ENCODE data around the gene RSPH9. TPM values are rescaled to one million over a fixed set of nuclear protein-coding genes. Genes with fewer than 3 reads are reported as not detected.

RSPH9 gene
- total and polyA plus RNA-seq, 4 donors: 1.6 to 7.1 (median 5.6) TPM

DNA sequence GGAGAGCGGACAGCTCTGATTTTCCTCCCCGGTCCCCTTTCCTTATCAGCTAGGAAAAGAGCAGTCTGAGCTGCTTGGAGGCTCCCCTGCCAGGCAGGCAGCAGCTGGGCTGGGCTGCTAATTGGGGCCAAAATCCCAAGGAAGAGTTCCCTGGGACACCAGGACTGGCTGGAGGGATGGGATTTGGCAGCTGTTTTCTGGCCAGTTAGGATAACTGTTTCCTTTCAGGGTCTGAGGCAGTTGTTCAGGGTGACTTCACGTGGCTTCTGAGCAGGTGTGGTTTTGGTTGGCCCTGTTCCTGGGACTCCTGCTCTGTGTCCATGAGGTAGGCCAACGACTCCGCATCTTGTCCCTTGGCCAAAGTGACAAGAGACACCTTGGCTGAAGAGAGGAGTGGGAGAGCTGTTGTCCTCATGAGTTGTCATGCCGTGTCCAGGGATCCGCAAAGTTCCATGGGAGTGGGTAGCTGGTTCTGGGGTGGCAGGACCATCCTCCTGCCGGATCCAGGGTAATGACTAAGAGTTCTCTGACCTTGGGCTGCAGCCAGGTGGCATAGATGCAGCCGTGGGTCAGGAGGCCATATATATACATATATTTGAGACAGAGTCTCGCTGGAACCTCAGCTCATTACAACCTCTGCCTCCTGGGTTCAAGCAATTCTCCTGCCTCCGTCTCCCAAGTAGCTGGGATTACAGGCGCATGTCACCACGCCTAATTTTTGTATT is 21.5 kb downstream of the RSPH9 start:
- H3K9me3 ChIP-seq (ENCODE audit: control insufficient read depth, insufficient read depth, low read length): no peaks in the 10 kb centered on the region
- DNase-seq (ENCODE audit: low read depth in 4 of 6, low spot score in 6 of 6): no peak
- H3K4me3 ChIP-seq (ENCODE audit: low read depth, low read length): no peak overlapping the region
- 81% methylated on average over 7 of the region's 13 CpGs for WGBS (ENCODE audit: insufficient coverage)
- H3K36me3 ChIP-seq (ENCODE audit: control insufficient read depth, insufficient read depth, low read length): peaks cover 24% of the 10 kb centered on the region
- peaks cover 40% of the 10 kb centered on the region for H3K4me1 ChIP-seq (ENCODE audit: control insufficient read depth, insufficient read depth, low read length)
- no peaks in the 10 kb centered on the region for H3K27me3 ChIP-seq (ENCODE audit: control insufficient read depth, insufficient read depth, low read length)
- H3K27ac ChIP-seq (ENCODE audit: low read depth, low read length): no peak overlapping the region

DNA sequence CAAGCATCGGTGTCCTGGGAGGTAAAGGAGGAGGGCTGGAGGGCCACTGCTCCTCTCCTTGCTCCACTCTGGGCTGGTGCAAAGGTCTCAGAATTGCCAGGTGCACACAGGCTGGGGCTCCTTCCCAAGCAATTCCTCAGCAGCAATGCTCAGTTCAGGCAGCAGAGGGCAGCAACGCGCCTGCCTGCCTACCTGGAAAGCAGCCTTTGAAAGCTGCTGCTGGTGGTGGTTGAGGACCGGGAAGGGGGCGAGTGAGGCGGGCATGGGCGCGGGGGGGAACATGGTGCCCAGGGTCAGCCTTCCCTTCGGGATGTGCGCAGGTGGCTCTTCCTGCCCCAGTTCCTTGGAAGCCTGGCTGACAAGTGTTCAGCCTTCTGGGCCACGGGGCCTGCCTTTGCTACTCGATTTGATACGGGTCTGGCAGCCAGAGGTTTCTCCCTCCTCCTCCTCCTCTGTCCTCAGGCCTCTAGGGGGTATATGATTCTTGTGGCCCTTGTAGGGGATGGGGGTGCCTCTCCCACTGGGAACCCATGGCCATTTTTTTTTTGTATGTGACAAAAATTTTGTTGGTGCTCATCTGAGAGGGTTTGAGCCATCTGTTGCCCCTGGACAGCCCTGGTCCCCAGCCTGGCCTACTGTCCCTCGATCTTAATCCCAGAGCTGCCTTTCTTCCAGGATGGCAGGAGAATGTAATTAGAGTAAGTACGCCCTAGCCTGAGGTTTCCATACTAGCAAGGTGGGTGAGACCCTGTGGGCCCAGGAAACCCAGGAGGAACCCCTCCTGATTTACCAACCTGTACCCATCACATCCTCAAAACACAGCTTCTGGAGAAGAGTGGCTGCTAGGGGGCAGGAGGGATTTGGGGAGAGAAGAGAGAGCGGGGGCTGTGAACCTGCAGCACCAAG is 22.7 kb downstream of the RSPH9 start:
- Histone ChIP-seq H3K4me1 (ENCODE audit: control insufficient read depth, insufficient read depth, low read length) (peaks cover 47% of the 10 kb centered on the region), H3K9me3 (ENCODE audit: control insufficient read depth, insufficient read depth, low read length) (no peaks in the 10 kb centered on the region), H3K27me3 (ENCODE audit: control insufficient read depth, insufficient read depth, low read length) (no peaks in the 10 kb centered on the region), H3K27ac (ENCODE audit: low read depth, low read length) (peak overlapping the region; percentile 30), H3K4me3 (ENCODE audit: low read depth, low read length) (no peak overlapping the region), H3K36me3 (ENCODE audit: control insufficient read depth, insufficient read depth, low read length) (peaks cover 35% of the 10 kb centered on the region)
- WGBS (ENCODE audit: insufficient coverage): 5% methylated on average over 11 of the region's 16 CpGs
- peak in 4 of 6 donors; percentile 75 to 95 (median 86) for DNase-seq (ENCODE audit: low read depth in 4 of 6, low spot score in 6 of 6)

DNA sequence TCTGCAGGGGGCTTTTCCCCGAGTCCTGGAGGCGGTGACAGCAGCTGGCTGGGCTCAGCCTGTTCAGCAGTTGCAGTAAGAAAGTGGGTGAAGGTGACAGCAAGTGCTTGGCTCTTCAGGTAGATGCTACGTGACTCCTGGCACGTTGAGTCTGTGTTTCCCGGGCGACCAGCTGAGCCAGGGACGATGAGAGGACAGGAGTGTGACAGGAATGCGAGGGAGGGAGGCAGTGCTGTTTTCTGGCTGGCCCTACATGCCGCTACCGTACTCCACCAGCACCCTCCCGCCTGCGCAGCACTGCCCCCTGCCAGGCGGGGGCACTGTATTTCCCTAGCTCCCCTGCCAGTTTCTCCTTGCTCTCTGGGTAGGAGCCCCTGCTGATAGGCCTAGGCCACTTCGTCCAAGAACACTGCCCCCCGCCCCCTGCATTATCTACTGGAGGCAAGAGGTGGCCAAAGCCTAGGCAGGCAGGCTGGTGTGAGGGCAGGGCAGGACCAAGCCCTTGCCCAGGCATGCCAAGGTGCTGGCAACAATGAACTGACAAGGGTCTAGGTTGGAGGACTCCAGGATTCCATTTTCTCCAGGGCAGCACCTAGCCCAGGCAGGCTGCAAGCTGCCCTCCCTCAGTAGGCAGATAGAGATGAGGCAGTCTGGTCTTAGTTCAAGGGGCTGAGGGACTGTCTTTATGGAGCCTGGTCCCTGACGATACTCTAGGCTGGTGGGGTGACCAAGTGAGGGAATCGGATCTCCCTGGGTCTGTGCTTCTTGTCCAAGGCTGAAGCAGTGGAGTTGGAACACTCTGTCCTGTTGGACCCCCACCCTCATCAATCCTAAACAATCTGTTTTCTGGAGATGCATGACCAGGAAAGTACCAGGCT is 23.6 kb downstream of the RSPH9 start:
- Histone ChIP-seq H3K9me3 (ENCODE audit: control insufficient read depth, insufficient read depth, low read length) (no peaks in the 10 kb centered on the region), H3K27me3 (ENCODE audit: control insufficient read depth, insufficient read depth, low read length) (no peaks in the 10 kb centered on the region), H3K27ac (ENCODE audit: low read depth, low read length) (no peak overlapping the region), H3K4me3 (ENCODE audit: low read depth, low read length) (no peak overlapping the region), H3K4me1 (ENCODE audit: control insufficient read depth, insufficient read depth, low read length) (peaks cover 56% of the 10 kb centered on the region), H3K36me3 (ENCODE audit: control insufficient read depth, insufficient read depth, low read length) (peaks cover 44% of the 10 kb centered on the region)
- 11% methylated on average over 17 of the region's 17 CpGs for WGBS (ENCODE audit: insufficient coverage)
- DNase-seq (ENCODE audit: low read depth in 4 of 6, low spot score in 6 of 6): peak in 2 of 6 donors; percentile 57 to 88

DNA sequence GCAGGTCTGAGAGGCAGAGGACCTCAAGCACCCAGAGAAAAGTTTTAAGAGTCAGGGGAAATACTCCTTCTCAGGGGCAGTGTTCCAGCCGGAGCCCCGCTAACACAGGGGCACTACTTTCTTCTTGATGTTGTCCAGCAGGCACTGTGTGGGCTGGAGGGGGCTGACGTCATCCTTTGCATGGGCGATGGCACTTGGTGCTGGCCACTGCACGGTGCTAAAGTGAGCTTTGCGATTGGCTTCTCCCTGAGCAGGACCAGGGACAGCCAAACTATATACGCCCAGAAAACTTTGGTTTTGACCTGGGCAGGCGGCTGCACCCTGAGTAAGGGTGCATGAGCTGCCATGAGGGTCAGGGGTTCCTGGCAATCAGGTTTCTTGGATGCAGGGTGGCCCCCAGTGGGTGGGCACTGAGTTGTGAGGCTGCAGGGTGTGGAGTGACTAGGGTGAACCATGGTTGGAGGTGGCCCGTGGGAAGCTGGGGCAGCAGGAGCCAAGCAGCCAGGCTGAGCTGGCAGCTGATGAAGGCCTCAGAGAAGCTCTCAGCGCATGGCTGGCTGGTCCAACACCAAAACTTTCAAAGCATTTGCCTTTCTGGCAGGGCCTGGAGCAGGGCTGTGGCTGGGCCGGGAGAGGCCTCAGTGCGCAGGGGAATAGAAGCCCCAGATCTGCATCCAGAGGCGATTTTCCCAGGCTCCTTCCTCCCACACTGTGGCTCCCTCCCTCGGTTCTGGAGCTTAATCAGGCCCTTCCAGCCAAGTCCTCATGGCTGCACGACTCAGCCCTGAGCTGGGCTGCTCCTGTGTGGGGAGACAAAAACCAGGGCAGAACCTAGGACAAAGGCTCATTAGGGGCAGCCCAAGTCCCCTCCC is 24.4 kb downstream of the RSPH9 start:
- Histone ChIP-seq H3K4me3 (ENCODE audit: low read depth, low read length) (no peak overlapping the region), H3K4me1 (ENCODE audit: control insufficient read depth, insufficient read depth, low read length) (peaks cover 63% of the 10 kb centered on the region), H3K36me3 (ENCODE audit: control insufficient read depth, insufficient read depth, low read length) (peaks cover 52% of the 10 kb centered on the region), H3K27ac (ENCODE audit: low read depth, low read length) (peak overlapping the region; percentile 52), H3K9me3 (ENCODE audit: control insufficient read depth, insufficient read depth, low read length) (no peaks in the 10 kb centered on the region), H3K27me3 (ENCODE audit: control insufficient read depth, insufficient read depth, low read length) (no peaks in the 10 kb centered on the region)
- 60% methylated on average over 15 of the region's 15 CpGs for WGBS (ENCODE audit: insufficient coverage)
- peak in 1 of 6 donors; percentile 61 for DNase-seq (ENCODE audit: low read depth in 4 of 6, low spot score in 6 of 6)

DNA sequence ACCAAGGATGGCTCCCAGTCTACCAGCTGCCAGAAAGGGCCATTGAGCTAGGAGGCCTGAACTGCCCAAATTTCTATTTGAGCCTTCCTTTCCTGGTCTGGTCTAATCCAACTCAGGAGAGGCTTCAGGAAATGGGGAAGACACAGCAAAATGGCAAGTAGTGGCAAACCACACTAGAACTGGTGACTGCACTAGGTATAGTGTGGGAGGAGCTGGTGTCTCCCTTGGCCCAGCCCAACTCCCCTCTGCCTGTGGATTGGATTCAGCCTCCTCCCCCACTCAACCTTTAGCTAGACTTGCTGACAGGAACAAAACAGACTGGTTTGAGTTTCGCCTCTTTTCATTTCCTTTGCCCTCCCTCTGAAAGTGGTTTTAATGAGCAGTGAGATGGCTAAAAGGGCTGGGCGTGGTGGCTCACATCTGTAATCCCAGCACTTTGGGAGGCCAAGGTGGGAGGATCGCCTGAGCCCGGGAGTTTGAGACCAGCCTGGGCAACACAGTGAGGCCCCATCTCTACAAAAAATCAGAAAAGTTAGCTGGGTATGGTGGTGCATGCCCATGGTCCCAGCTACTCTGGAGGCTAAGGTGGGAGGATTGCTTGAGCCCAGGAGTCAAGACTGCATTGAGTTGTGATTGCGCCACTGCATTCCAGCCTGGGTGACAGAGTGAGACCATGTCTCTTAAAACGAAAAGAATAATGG is 25.2 kb downstream of the RSPH9 start:
- Histone ChIP-seq H3K9me3 (ENCODE audit: control insufficient read depth, insufficient read depth, low read length) (no peaks in the 10 kb centered on the region), H3K27ac (ENCODE audit: low read depth, low read length) (peak overlapping the region; percentile 52), H3K27me3 (ENCODE audit: control insufficient read depth, insufficient read depth, low read length) (no peaks in the 10 kb centered on the region), H3K4me3 (ENCODE audit: low read depth, low read length) (no peak overlapping the region), H3K4me1 (ENCODE audit: control insufficient read depth, insufficient read depth, low read length) (peaks cover 63% of the 10 kb centered on the region), H3K36me3 (ENCODE audit: control insufficient read depth, insufficient read depth, low read length) (peaks cover 59% of the 10 kb centered on the region)
- WGBS (ENCODE audit: insufficient coverage): 93% methylated on average over 3 of the region's 6 CpGs
- no peak for DNase-seq (ENCODE audit: low read depth in 4 of 6, low spot score in 6 of 6)

DNA sequence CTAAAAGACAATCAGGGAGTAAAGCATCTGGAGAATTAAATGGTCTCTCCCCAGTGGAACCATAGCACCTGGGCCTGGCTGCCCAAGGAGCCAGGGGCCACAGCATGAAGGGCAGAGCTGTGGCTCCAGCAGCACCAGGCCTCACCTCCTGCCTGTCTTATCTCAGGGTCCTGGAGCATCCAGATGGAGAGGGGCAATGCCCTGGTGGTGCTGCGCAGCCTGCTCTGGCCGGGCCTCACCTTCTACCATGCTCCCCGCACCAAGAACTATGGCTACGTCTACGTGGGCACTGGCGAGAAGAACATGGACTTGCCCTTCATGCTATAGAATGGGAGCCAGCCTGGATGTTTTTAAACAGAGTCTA is 25.8 kb downstream of the RSPH9 start:
- H3K4me3 ChIP-seq (ENCODE audit: low read depth, low read length): no peak overlapping the region
- H3K4me1 ChIP-seq (ENCODE audit: control insufficient read depth, insufficient read depth, low read length): peaks cover 63% of the 10 kb centered on the region
- no peaks in the 10 kb centered on the region for H3K9me3 ChIP-seq (ENCODE audit: control insufficient read depth, insufficient read depth, low read length)
- no peaks in the 10 kb centered on the region for H3K27me3 ChIP-seq (ENCODE audit: control insufficient read depth, insufficient read depth, low read length)
- WGBS (ENCODE audit: insufficient coverage): 96% methylated on average over 6 of the region's 6 CpGs
- DNase-seq (ENCODE audit: low read depth in 4 of 6, low spot score in 6 of 6): no peak
- H3K27ac ChIP-seq (ENCODE audit: low read depth, low read length): no peak overlapping the region
- peaks cover 64% of the 10 kb centered on the region for H3K36me3 ChIP-seq (ENCODE audit: control insufficient read depth, insufficient read depth, low read length)

DNA sequence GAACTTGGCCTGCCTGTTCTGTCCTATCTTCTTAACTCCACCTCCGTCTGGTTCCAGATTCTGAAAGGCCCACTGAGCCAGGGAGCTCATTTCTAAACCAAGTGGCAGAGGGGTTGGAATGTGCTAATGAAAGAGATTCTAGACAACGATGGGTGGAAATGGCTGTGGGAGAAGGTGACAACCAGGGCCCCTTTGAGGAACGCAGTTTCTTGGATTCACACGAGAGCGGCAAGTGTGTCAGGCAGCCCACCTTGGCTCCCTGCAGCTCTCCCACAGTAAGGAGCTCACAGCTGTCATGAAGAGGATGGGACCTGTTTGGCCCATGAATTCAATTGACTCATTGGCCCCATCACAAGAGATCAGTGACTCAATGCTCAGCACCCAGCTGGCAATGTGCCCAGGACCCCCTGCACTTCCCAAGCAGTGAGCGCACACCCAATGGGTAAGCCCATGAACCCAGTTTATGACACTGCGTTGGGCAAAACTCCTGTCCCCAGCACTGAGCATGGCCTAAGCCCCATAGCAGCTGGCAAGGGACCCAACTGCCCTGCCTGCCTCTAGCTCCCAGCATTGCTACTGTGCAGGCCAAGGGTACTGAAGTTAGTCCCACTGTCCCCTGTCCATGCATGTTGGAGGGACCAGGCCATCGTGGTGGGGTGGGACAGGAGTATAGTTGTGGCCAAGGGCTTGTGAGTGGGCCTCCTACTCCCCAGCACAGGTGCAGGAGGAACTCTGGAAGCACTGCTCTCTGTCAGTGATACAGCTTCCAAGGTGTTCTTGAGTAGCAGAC is 26.4 kb downstream of the RSPH9 start:
- 94% methylated on average over 7 of the region's 8 CpGs for WGBS (ENCODE audit: insufficient coverage)
- peaks cover 69% of the 10 kb centered on the region for H3K36me3 ChIP-seq (ENCODE audit: control insufficient read depth, insufficient read depth, low read length)
- DNase-seq (ENCODE audit: low read depth in 4 of 6, low spot score in 6 of 6): no peak

More for the DNA sequence above, 26.4 kb downstream of the RSPH9 start:
- Histone ChIP-seq H3K27me3 (ENCODE audit: control insufficient read depth, insufficient read depth, low read length) (no peaks in the 10 kb centered on the region), H3K9me3 (ENCODE audit: control insufficient read depth, insufficient read depth, low read length) (no peaks in the 10 kb centered on the region), H3K4me1 (ENCODE audit: control insufficient read depth, insufficient read depth, low read length) (peaks cover 63% of the 10 kb centered on the region), H3K27ac (ENCODE audit: low read depth, low read length) (peak overlapping the region; percentile 7), H3K4me3 (ENCODE audit: low read depth, low read length) (no peak overlapping the region)
